HuH-7.5 (cell line): ENCODE results near the gene MACROH2A2.
"Not testable (repeated sequence)": the region's sequence is repeated elsewhere in the genome, so short reads cannot be mapped to it uniquely, and the experiment has no call there.

Source experiments
- DNase-seq: peaks from one replicate; pipeline ENCODE4 v3.0.0; 2011; ENCODE audit warnings: low spot score

MACROH2A2 gene

GRCh38 chr10:70052462-70053217 is at the start of gene MACROH2A2:
TSS of gene MACROH2A2 (plus strand) at chr10:70052846. CDS start at chr10:70075659, 22,813 bp downstream.
- peak; percentile 51 for DNase-seq

GRCh38 chr10:70007116-70007820 is 45.4 kb upstream of the MACROH2A2 start:
- DNase-seq = no peak

- no peak for DNase-seq
Measured at GRCh38 chr10:70031215-70031614, 21.4 kb upstream of the MACROH2A2 start.

GRCh38 chr10:70032667-70033289 is 19.9 kb upstream of the MACROH2A2 start:
- no peak for DNase-seq

- DNase-seq = no peak
Measured at GRCh38 chr10:70034232-70034631, 18.4 kb upstream of the MACROH2A2 start.

GRCh38 chr10:70035531-70035930 is 17.1 kb upstream of the MACROH2A2 start:
- DNase-seq = no peak

GRCh38 chr10:70038923-70039322 is 13.7 kb upstream of the MACROH2A2 start:
- no peak for DNase-seq

GRCh38 chr10:70041016-70041415 is 11.6 kb upstream of the MACROH2A2 start:
- DNase-seq = no peak

- DNase-seq = not testable (repeated sequence)
Measured at GRCh38 chr10:70041739-70042138, 10.9 kb upstream of the MACROH2A2 start.

GRCh38 chr10:70047066-70047465 is 5.6 kb upstream of the MACROH2A2 start:
- not testable (repeated sequence) for DNase-seq

GRCh38 chr10:70048030-70048723 is 4.5 kb upstream of the MACROH2A2 start:
- no peak for DNase-seq

GRCh38 chr10:70051848-70052247 is 798 bp upstream of the MACROH2A2 start:
- no peak for DNase-seq

- DNase-seq = no peak
Measured at GRCh38 chr10:70053218-70053840, 683 bp downstream of the MACROH2A2 start.

- DNase-seq = peak; percentile 20
Measured at GRCh38 chr10:70053841-70054288, 1.2 kb downstream of the MACROH2A2 start.

- DNase-seq = no peak
Measured at GRCh38 chr10:70054902-70055301, 2.3 kb downstream of the MACROH2A2 start.

- DNase-seq = no peak
Measured at GRCh38 chr10:70055550-70055949, 2.9 kb downstream of the MACROH2A2 start.

- DNase-seq = no peak
Measured at GRCh38 chr10:70057306-70057705, 4.7 kb downstream of the MACROH2A2 start.

- no peak for DNase-seq
Measured at GRCh38 chr10:70060389-70060788, 7.7 kb downstream of the MACROH2A2 start.

GRCh38 chr10:70063418-70064098 is 10.9 kb downstream of the MACROH2A2 start:
- no peak for DNase-seq

- no peak for DNase-seq
Measured at GRCh38 chr10:70064486-70064885, 11.8 kb downstream of the MACROH2A2 start.

GRCh38 chr10:70066190-70066589 is 13.5 kb downstream of the MACROH2A2 start:
- DNase-seq = no peak
